IgD-negative memory B cell (primary cell): Measurements from ENCODE around the gene ERC2. TPM values are rescaled to one million over a fixed set of nuclear protein-coding genes. Genes with fewer than 3 reads are reported as not detected.

Source experiments
- H3K27ac Mint-ChIP-seq, 3 donors: one replicate each; pipeline ENCODE4 v1.8.0; 2020 to 2022; ENCODE audit warnings: mild to moderate bottlenecking in 3 of 3, mixed read lengths in 3 of 3, moderate library complexity in 1 of 3
- H3K27me3 Mint-ChIP-seq: one replicate; pipeline ENCODE4 v1.8.0; 2021; ENCODE audit warnings: mixed read lengths
- H3K36me3 Mint-ChIP-seq: one replicate; pipeline ENCODE4 v1.8.0; 2020; ENCODE audit warnings: mild to moderate bottlenecking, mixed read lengths
- H3K4me1 Mint-ChIP-seq, 3 donors: one replicate each; pipeline ENCODE4 v1.8.0; 2020 to 2022; ENCODE audit warnings: mixed read lengths in 3 of 3, mild to moderate bottlenecking in 1 of 3
- H3K4me3 Mint-ChIP-seq, 4 donors: one replicate each; pipeline ENCODE4 v1.8.0; 2020 to 2022; ENCODE audit warnings: mild to moderate bottlenecking in 4 of 4, mixed read lengths in 4 of 4, moderate library complexity in 3 of 4
- H3K9me3 Mint-ChIP-seq, 3 donors: one replicate each; pipeline ENCODE4 v1.8.0; 2020 to 2021; ENCODE audit warnings: mixed read lengths in 3 of 3, mild to moderate bottlenecking in 1 of 3
- polyA plus RNA-seq: library from polyadenylated mRNA; unstranded; fragments of 300-500 nt; fragmentation: Illumina TruSeq; gene quantifications from one replicate; pipeline ENCODE4 v1.2.3, GENCODE V29; 2021

Gene ERC2
- polyA plus RNA-seq, 1 donor from 2014 or later, result not detected

GRCh38 chr3:55604402-55604801 is 863.9 kb downstream of the ERC2 start:
- Mint-ChIP-seq H3K27ac (no peak overlapping the region), H3K36me3 (no peaks in the 10 kb centered on the region), H3K27me3 (peaks cover 5% of the 10 kb centered on the region), H3K4me3 (no peak overlapping the region), H3K4me1 (peaks cover 0 to 6% (median 1%) of the 10 kb centered on the region in 3 donors), H3K9me3 (peaks cover 0 to 2% (median 0%) of the 10 kb centered on the region in 3 donors)

GRCh38 chr3:55601366-55602080 is 866.7 kb downstream of the ERC2 start:
- H3K4me3 Mint-ChIP-seq, result no peak overlapping the region
- peaks cover 6% of the 10 kb centered on the region for H3K27me3 Mint-ChIP-seq
- H3K9me3 Mint-ChIP-seq, result no peaks in the 10 kb centered on the region
- H3K36me3 Mint-ChIP-seq, result no peaks in the 10 kb centered on the region
- H3K27ac Mint-ChIP-seq, result no peak overlapping the region
- H3K4me1 Mint-ChIP-seq, result peaks cover 0 to 1% (median 0%) of the 10 kb centered on the region in 3 donors

- Mint-ChIP-seq H3K36me3 (peaks cover 2% of the 10 kb centered on the region), H3K4me3 (no peak overlapping the region), H3K27me3 (peaks cover 8% of the 10 kb centered on the region), H3K27ac (no peak overlapping the region), H3K9me3 (peaks cover 0 to 3% (median 0%) of the 10 kb centered on the region in 3 donors), H3K4me1 (peaks cover 0 to 1% (median 0%) of the 10 kb centered on the region in 3 donors)
Measured at GRCh38 chr3:55598224-55598623, 870.0 kb downstream of the ERC2 start.

GRCh38 chr3:55597641-55598040 is 870.6 kb downstream of the ERC2 start:
- Mint-ChIP-seq H3K4me3 (no peak overlapping the region), H3K27me3 (peaks cover 7% of the 10 kb centered on the region)

GRCh38 chr3:55596212-55596611 is 872.1 kb downstream of the ERC2 start:
- H3K9me3 Mint-ChIP-seq, result peaks cover 1 to 3% (median 3%) of the 10 kb centered on the region in 3 donors
- peak overlapping the region in 1 of 4 donors; percentile 62 for H3K4me3 Mint-ChIP-seq
- H3K4me1 Mint-ChIP-seq, result no peaks in the 10 kb centered on the region
- H3K27me3 Mint-ChIP-seq, result peaks cover 6% of the 10 kb centered on the region
- H3K36me3 Mint-ChIP-seq, result peaks cover 2% of the 10 kb centered on the region
- no peak overlapping the region for H3K27ac Mint-ChIP-seq

More at GRCh38 chr3:55597641-55598040, 870.6 kb downstream of the ERC2 start:
- peaks cover 2% of the 10 kb centered on the region for H3K36me3 Mint-ChIP-seq
- H3K27ac Mint-ChIP-seq, result no peak overlapping the region
- peaks cover 0 to 3% (median 0%) of the 10 kb centered on the region in 3 donors for H3K9me3 Mint-ChIP-seq
- H3K4me1 Mint-ChIP-seq, result no peaks in the 10 kb centered on the region

- Mint-ChIP-seq H3K27me3 (peaks cover 3% of the 10 kb centered on the region), H3K9me3 (peaks cover 1 to 3% (median 3%) of the 10 kb centered on the region in 3 donors), H3K4me1 (no peaks in the 10 kb centered on the region), H3K27ac (no peak overlapping the region), H3K4me3 (no peak overlapping the region), H3K36me3 (peaks cover 2% of the 10 kb centered on the region)
Measured at GRCh38 chr3:55595420-55595819, 872.8 kb downstream of the ERC2 start.

GRCh38 chr3:55592572-55592971 is 875.7 kb downstream of the ERC2 start:
- Mint-ChIP-seq H3K4me1 (no peaks in the 10 kb centered on the region), H3K27ac (no peak overlapping the region), H3K9me3 (peaks cover 1 to 5% (median 3%) of the 10 kb centered on the region in 3 donors), H3K4me3 (no peak overlapping the region), H3K36me3 (peaks cover 2% of the 10 kb centered on the region), H3K27me3 (peaks cover 2% of the 10 kb centered on the region)

- Mint-ChIP-seq H3K27ac (no peak overlapping the region), H3K9me3 (peaks cover 1 to 5% (median 3%) of the 10 kb centered on the region in 3 donors), H3K4me3 (no peak overlapping the region), H3K36me3 (peaks cover 2% of the 10 kb centered on the region), H3K27me3 (peaks cover 2% of the 10 kb centered on the region), H3K4me1 (no peaks in the 10 kb centered on the region)
Measured at GRCh38 chr3:55591888-55592287, 876.4 kb downstream of the ERC2 start.

- Mint-ChIP-seq H3K36me3 (peaks cover 2% of the 10 kb centered on the region), H3K27ac (no peak overlapping the region), H3K4me3 (no peak overlapping the region), H3K4me1 (peaks cover 0 to 1% (median 0%) of the 10 kb centered on the region in 3 donors), H3K27me3 (peaks cover 2% of the 10 kb centered on the region), H3K9me3 (peaks cover 0 to 5% (median 1%) of the 10 kb centered on the region in 3 donors)
Measured at GRCh38 chr3:55588146-55588765, 880.0 kb downstream of the ERC2 start.

GRCh38 chr3:55585856-55586255 is 882.4 kb downstream of the ERC2 start:
- Mint-ChIP-seq H3K27ac (no peak overlapping the region), H3K4me1 (peaks cover 0 to 1% (median 0%) of the 10 kb centered on the region in 3 donors), H3K9me3 (peaks cover 0 to 8% (median 0%) of the 10 kb centered on the region in 3 donors), H3K4me3 (no peak overlapping the region), H3K27me3 (peaks cover 2% of the 10 kb centered on the region), H3K36me3 (peaks cover 2% of the 10 kb centered on the region)

GRCh38 chr3:55584716-55585368 is 883.4 kb downstream of the ERC2 start:
- Mint-ChIP-seq H3K9me3 (peaks cover 0 to 11% (median 0%) of the 10 kb centered on the region in 3 donors), H3K4me3 (no peak overlapping the region), H3K4me1 (peaks cover 0 to 1% (median 0%) of the 10 kb centered on the region in 3 donors), H3K27ac (no peak overlapping the region), H3K27me3 (peaks cover 2% of the 10 kb centered on the region), H3K36me3 (peaks cover 2% of the 10 kb centered on the region)

- peaks cover 0 to 1% (median 0%) of the 10 kb centered on the region in 3 donors for H3K4me1 Mint-ChIP-seq
- H3K27me3 Mint-ChIP-seq, result peaks cover 2% of the 10 kb centered on the region
- H3K4me3 Mint-ChIP-seq, result no peak overlapping the region
- H3K36me3 Mint-ChIP-seq, result peaks cover 2% of the 10 kb centered on the region
- H3K9me3 Mint-ChIP-seq, result peaks cover 0 to 11% (median 0%) of the 10 kb centered on the region in 3 donors
- no peak overlapping the region for H3K27ac Mint-ChIP-seq
Measured at GRCh38 chr3:55584030-55584429, 884.2 kb downstream of the ERC2 start.

GRCh38 chr3:55583475-55583874 is 884.8 kb downstream of the ERC2 start:
- Mint-ChIP-seq H3K27ac (no peak overlapping the region), H3K9me3 (peaks cover 0 to 11% (median 2%) of the 10 kb centered on the region in 3 donors), H3K36me3 (peaks cover 2% of the 10 kb centered on the region), H3K4me3 (no peak overlapping the region), H3K4me1 (peaks cover 0 to 1% (median 0%) of the 10 kb centered on the region in 3 donors), H3K27me3 (peaks cover 2% of the 10 kb centered on the region)

GRCh38 chr3:55579496-55579895 is 888.8 kb downstream of the ERC2 start:
- Mint-ChIP-seq H3K36me3 (no peaks in the 10 kb centered on the region), H3K9me3 (peaks cover 0 to 11% (median 5%) of the 10 kb centered on the region in 3 donors), H3K4me1 (no peaks in the 10 kb centered on the region), H3K27ac (no peak overlapping the region), H3K4me3 (no peak overlapping the region), H3K27me3 (peaks cover 4% of the 10 kb centered on the region)
